T-helper 22 cell (primary cell): ENCODE results near the gene OR4K1.
"Not testable (repeated sequence)": the region's sequence is repeated elsewhere in the genome, so short reads cannot be mapped to it uniquely, and the experiment has no call there.

Source experiments
- DNase-seq: peaks from one replicate; pipeline ENCODE4 v3.0.0-alpha.2; 2020; ENCODE audit warnings: low read depth

Gene OR4K1, protein sequence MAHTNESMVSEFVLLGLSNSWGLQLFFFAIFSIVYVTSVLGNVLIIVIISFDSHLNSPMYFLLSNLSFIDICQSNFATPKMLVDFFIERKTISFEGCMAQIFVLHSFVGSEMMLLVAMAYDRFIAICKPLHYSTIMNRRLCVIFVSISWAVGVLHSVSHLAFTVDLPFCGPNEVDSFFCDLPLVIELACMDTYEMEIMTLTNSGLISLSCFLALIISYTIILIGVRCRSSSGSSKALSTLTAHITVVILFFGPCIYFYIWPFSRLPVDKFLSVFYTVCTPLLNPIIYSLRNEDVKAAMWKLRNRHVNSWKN

DNA sequence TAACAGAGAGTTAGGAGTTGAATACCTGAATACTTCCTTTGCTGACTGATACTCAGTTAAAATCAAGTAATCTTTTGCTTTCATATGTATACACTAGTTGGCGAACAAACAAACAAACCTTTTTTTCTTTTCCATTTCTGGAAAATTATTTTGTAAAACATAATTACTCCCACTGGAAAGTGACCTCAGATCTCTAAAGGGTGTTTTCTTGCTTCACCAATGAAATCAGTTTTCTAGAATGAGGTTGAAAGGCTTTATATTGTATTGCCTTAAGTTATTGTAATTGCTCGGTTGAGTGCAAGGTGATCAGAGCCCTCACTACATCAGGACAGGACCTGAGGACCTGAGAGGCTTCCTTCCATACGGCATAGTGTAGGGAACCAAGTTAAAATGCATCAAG is at the start of gene OR4K1:
TSS of gene OR4K1 (plus strand) at position 301 of the 400 bp plus-strand sequence. CDS start 4,750 bp downstream, outside the sequence.
- no peak for DNase-seq

- no peak for DNase-seq
Measured at GRCh38 chr14:19895282-19895681, 35.4 kb upstream of the OR4K1 start.

GRCh38 chr14:19900999-19901398 is 29.7 kb upstream of the OR4K1 start:
- DNase-seq, result no peak

GRCh38 chr14:19902409-19902808 is 28.3 kb upstream of the OR4K1 start:
- DNase-seq, result no peak

GRCh38 chr14:19906665-19907064 is 24.1 kb upstream of the OR4K1 start:
- no peak for DNase-seq

- DNase-seq, result no peak
Measured at GRCh38 chr14:19911114-19911513, 19.6 kb upstream of the OR4K1 start.

- no peak for DNase-seq
Measured at GRCh38 chr14:19917243-19917642, 13.5 kb upstream of the OR4K1 start.

DNA sequence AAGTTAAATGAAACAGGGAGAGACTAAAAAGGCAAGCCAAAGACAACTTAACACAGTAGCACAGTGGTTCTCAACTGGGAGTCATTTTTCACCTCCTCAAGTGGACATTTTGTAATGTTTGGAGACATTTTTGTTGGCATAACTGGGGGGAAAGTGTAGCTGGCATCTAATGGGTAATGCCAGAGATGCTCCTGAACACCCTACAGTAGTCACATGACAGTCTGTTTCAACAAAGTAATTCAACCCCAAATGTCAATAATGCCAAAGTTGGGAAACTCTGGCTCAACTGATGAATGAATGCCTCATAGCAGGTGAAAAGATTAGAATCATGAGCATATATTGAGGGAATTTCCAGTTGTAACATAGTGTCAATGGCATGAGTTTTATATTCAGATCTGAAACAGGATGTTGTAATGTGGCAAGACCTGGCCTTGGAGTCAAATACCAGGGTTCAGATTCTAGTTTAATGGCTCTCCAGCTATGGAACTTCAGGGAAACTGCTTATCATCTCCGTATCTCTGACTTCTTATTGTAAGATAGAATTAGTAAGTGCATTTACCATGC is 12.7 kb upstream of the OR4K1 start:
- no peak for DNase-seq

GRCh38 chr14:19918553-19919264 is 12.0 kb upstream of the OR4K1 start:
- DNase-seq, result no peak

DNA sequence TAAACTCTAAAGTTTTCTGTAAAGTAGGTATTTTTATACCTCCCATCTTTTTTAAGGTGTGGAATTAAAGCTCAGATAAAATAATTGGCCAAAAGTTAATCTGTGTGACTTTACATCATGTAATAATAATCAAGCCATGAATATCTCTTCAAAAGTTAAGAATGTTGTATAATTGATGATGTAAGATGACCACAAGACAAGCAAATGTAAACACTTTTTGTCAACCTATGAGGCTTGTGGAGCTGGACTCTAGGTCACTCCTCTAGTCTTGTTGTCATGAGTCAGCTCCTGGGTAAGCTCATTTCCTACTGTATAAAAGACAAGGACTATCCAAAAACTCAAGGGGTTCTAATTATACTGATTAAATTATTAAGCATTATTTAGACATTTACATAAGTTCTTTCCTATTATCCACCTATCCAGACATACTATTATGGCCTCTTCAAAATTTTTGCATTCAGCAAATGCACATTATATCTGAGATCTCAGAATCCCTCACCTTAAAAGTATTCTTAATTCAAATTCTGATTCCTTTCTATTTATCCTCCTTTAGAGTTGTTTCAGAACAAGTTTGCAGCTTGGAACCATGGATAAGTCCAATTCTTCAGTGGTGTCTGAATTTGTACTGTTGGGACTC is 10.6 kb upstream of the OR4K1 start, which contains the start of gene OR4K5:
TSS of gene OR4K5 (plus strand) at position 587 of the 637 bp plus-strand sequence. CDS start at position 587, 0 bp downstream.
- DNase-seq, result no peak

- no peak for DNase-seq
Measured at GRCh38 chr14:19941668-19942067, 11.0 kb downstream of the OR4K1 start.

- DNase-seq, result no peak
Measured at GRCh38 chr14:19947413-19948090, 16.8 kb downstream of the OR4K1 start.

DNA sequence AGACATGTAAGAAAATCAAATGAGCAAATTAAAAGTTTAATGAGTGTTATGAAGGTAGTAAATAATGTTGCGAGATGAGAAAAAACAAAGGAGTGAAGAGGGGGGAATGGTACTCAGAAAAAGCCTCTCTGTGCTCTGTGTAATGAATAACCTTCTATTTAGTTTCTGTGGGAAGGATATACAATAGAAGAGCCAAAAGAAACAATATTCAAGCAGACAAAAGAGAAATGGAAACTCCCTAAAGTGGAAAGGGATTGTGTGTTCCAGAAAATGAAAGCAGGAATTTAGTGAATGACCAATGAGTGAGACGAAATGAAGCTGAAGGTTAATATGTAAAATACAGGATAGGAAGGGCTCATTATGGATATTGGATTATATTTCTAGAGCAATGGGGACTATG is 18.5 kb downstream of the OR4K1 start:
- no peak for DNase-seq

GRCh38 chr14:19969735-19970134 is 39.0 kb downstream of the OR4K1 start:
- not testable (repeated sequence) for DNase-seq

DNA sequence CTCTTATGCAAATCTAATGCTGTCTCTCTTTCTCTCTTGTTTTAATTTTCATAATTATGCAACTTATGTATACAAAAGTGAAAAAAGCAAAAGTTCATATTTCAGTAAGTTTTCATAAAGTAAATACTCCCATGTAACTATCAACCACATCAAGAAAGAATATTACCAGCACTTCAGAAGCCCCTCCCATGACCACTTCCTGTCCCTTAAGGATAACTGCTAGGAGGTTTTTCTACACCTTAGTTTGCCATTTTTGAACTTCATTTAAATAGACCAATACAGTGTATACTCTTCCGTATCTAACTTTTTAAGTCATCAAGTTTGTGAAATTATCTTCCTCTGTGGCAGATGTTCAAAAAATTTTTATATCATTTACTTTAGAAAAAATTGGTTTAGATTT is 44.1 kb downstream of the OR4K1 start:
- no peak for DNase-seq

- no peak for DNase-seq
Measured at GRCh38 chr14:19975291-19975690, 44.6 kb downstream of the OR4K1 start, which contains the start of gene OR4K15. OR4K15 (plus strand) TSS chr14:19975591; CDS start chr14:19975591, 0 bp downstream.
